ENCODE data around the gene FOXI3. TPM values are rescaled to one million over a fixed set of nuclear protein-coding genes. Genes with fewer than 3 reads are reported as not detected.

FOXI3 gene
- total RNA-seq, 1 donor from 2014 or later: 1.1 TPM

DNA sequence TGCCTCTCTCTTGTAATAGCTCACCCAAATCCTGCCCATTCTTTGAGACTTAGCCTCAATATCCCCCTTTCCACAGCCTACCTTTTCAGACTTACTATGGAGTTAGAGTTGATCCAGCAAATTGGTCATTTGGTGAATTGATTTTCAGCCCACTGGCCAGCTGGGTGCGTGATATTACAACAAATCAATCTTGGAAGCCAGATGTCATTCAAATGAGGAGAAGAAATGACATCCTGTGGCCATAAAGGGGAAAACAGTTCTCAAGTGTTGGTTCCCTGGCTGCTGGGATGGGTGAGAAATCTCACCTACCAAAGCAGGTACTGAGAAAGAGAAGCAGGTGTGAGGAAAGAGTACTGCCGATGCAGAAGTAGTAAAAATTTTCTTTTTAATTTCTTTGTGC, 36.7 kb upstream of the FOXI3 start:
- peaks cover 8% of the 10 kb centered on the region for H3K27me3 Mint-ChIP-seq
- TF ChIP-seq, protein P1, sequence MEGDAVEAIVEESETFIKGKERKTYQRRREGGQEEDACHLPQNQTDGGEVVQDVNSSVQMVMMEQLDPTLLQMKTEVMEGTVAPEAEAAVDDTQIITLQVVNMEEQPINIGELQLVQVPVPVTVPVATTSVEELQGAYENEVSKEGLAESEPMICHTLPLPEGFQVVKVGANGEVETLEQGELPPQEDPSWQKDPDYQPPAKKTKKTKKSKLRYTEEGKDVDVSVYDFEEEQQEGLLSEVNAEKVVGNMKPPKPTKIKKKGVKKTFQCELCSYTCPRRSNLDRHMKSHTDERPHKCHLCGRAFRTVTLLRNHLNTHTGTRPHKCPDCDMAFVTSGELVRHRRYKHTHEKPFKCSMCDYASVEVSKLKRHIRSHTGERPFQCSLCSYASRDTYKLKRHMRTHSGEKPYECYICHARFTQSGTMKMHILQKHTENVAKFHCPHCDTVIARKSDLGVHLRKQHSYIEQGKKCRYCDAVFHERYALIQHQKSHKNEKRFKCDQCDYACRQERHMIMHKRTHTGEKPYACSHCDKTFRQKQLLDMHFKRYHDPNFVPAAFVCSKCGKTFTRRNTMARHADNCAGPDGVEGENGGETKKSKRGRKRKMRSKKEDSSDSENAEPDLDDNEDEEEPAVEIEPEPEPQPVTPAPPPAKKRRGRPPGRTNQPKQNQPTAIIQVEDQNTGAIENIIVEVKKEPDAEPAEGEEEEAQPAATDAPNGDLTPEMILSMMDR (conservative IDR thresholded peaks at IDR 0.05): no peak
- no peaks in the 10 kb centered on the region for H3K4me1 Mint-ChIP-seq (ENCODE audit: unreplicated experiment)
- DNase-seq (ENCODE audit: extremely low spot score, unreplicated experiment): no peak
- no peak overlapping the region for H3K27ac Mint-ChIP-seq
- no peak overlapping the region for H3K4me3 Mint-ChIP-seq
- no peaks in the 10 kb centered on the region for H3K9me3 Mint-ChIP-seq
- H3K36me3 Mint-ChIP-seq: no peaks in the 10 kb centered on the region

DNA sequence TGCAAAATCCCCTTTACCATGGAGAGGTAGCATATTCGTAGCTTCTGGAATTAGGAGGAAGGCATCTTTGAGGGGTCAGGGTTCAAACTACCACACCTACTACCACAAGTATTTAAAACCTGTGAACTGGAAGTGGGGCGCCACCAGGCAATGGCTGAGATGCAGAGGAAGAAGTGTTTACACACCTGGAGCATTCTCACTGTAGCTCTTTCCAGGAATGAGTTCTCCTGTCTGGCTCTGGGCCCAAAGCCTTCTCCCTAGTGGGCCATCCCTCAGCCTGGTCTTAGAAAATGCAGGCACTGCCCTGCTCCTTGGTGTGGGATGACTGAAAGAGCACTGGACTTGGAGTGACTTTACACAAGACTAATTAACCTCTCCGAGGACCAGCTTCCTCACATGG, 30.7 kb upstream of the FOXI3 start:
- H3K27ac Mint-ChIP-seq: no peak overlapping the region
- H3K4me3 Mint-ChIP-seq: no peak overlapping the region
- H3K9me3 Mint-ChIP-seq: no peaks in the 10 kb centered on the region
- H3K4me1 Mint-ChIP-seq (ENCODE audit: unreplicated experiment): peaks cover 10% of the 10 kb centered on the region
- DNase-seq (ENCODE audit: extremely low spot score, unreplicated experiment): no peak
- no peaks in the 10 kb centered on the region for H3K36me3 Mint-ChIP-seq
- peaks cover 6% of the 10 kb centered on the region for H3K27me3 Mint-ChIP-seq
- TF ChIP-seq, protein P1 (conservative IDR thresholded peaks at IDR 0.05): no peak

DNA sequence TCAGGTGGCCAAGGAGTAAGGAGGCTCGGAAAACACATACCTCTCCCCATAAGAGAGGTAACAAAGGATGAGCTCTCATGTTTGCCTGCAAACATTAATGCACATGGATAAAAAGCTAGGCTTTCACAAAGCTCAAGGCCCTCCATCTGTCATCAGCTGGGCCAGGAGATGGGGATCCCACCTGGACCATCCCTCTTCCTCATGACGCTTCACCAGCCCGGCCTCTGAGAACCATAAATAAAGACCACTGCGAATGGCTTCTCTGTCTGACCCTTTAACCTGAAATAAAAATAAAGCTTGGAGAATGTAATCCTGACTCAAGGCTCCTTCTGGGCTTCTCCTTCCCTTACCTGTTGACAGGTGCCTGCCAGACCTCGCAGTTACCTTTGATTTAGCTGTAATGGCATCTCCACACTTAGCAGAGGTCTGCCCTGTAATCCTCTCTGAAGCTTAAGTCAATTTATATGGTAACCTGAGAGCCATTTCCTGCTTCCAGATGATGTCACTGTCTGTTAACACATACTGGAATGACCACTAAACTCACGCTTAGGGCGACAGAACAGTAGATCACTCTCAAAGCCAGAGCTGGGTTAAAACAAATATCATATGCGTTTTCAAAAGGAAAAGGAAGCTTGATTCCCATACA, 29.3 kb upstream of the FOXI3 start:
- no peaks in the 10 kb centered on the region for H3K36me3 Mint-ChIP-seq
- no peaks in the 10 kb centered on the region for H3K9me3 Mint-ChIP-seq
- TF ChIP-seq, protein P1 (conservative IDR thresholded peaks at IDR 0.05): no peak
- peak overlapping the region; percentile 55 for H3K27ac Mint-ChIP-seq
- peaks cover 10% of the 10 kb centered on the region for H3K4me1 Mint-ChIP-seq (ENCODE audit: unreplicated experiment)
- DNase-seq (ENCODE audit: extremely low spot score, unreplicated experiment): no peak
- H3K4me3 Mint-ChIP-seq: no peak overlapping the region
- H3K27me3 Mint-ChIP-seq: peaks cover 6% of the 10 kb centered on the region

DNA sequence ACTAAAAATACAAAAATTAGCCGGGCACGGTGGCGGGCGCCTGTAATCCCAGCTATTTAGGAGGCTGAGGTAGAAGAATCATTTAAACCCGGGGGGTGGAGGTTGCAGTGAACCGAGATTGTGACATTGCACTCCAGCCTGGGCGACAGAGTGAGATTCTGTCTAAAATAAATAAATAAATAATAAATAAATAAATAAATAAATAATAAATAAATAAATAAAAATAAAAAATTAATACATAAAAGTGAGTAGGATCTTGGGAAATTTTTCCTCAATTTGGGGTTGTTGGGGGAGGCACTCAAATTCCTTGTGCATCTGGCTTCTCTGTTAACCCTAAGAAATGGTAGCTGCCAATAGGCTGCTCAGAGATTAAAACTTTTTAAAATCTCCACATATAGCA, 20.3 kb upstream of the FOXI3 start:
- peaks cover 6% of the 10 kb centered on the region for H3K9me3 Mint-ChIP-seq
- TF ChIP-seq, protein P1 (conservative IDR thresholded peaks at IDR 0.05): no peak
- no peak overlapping the region for H3K4me3 Mint-ChIP-seq
- no peak for DNase-seq (ENCODE audit: extremely low spot score, unreplicated experiment)
- H3K36me3 Mint-ChIP-seq: no peaks in the 10 kb centered on the region
- no peak overlapping the region for H3K27ac Mint-ChIP-seq
- no peaks in the 10 kb centered on the region for H3K4me1 Mint-ChIP-seq (ENCODE audit: unreplicated experiment)
- H3K27me3 Mint-ChIP-seq: peaks cover 20% of the 10 kb centered on the region

DNA sequence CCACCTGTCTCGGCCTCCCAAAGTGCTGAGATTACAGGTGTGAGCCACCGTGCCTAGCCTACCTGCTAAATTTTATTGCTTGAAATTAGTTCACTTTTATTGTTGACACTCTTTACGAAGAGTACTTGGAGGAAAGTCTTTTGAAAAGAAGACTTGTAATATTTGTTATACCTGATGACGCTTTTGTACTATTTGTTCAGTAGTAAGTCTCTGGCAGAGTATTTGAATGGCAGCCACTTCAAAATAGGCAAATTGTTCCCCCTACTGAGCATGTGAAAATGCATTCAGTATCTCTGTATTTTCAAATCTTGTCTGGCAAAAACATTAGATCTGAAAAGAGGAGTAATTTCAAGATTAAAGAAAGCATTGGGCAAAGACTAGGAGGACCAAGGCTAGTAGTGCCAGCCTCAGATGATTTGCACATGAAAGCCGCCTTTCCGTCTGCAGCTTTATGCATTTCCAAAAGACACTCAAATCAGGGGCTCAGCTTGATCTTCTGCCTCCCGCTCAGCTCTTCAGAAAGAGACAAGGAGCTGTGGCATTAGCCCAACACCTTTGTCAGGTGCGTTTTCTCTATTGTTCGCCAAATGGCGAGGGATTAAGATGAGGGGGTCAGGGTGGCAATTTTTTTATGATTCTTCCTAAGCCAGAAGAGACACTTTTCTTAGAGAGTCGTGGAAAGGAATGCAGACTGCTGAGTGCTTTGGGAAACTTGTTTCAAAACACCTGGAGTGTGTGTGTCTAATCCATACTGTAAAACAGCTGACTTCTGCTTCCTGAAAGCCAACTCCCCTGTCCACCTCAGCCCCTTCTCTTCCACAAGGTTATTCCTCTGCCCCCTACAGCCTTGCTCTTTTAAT, 18.8 kb upstream of the FOXI3 start:
- H3K36me3 Mint-ChIP-seq: no peaks in the 10 kb centered on the region
- DNase-seq (ENCODE audit: extremely low spot score, unreplicated experiment): no peak
- no peaks in the 10 kb centered on the region for H3K4me1 Mint-ChIP-seq (ENCODE audit: unreplicated experiment)
- peaks cover 20% of the 10 kb centered on the region for H3K27me3 Mint-ChIP-seq
- TF ChIP-seq, protein P1 (conservative IDR thresholded peaks at IDR 0.05): no peak
- no peak overlapping the region for H3K4me3 Mint-ChIP-seq
- H3K9me3 Mint-ChIP-seq: peaks cover 6% of the 10 kb centered on the region
- no peak overlapping the region for H3K27ac Mint-ChIP-seq
